HG03139 (cell line): ENCODE data around the gene TRIO.

ENCODE experiments used
- ATAC-seq: cut with Tn5 transposase; IDR thresholded peaks from one replicate; pipeline ENCODE4 v1.9.1; 2021; ENCODE audit not compliant: unreplicated experiment

TRIO gene

GRCh38 chr5:14310901-14311300 lies 167.8 kb downstream of the TRIO start:
- no peak for ATAC-seq

GRCh38 chr5:14313986-14314690 lies 171.0 kb downstream of the TRIO start:
- ATAC-seq, result no peak

GRCh38 chr5:14316471-14316870 lies 173.3 kb downstream of the TRIO start:
- ATAC-seq, result no peak

- no peak for ATAC-seq
These were observed 176.0 kb downstream of the TRIO start for GRCh38 chr5:14319102-14319501.

GRCh38 chr5:14321936-14322335 lies 178.8 kb downstream of the TRIO start:
- ATAC-seq, result no peak

- no peak for ATAC-seq
These were observed 179.5 kb downstream of the TRIO start for GRCh38 chr5:14322437-14323187.

- no peak for ATAC-seq
These were observed 180.3 kb downstream of the TRIO start for GRCh38 chr5:14323466-14323865.

GRCh38 chr5:14325369-14325768 lies 182.2 kb downstream of the TRIO start:
- ATAC-seq, result no peak

- ATAC-seq, result no peak
These were observed 183.1 kb downstream of the TRIO start for GRCh38 chr5:14326035-14326903.

- ATAC-seq, result no peak
These were observed 184.5 kb downstream of the TRIO start for GRCh38 chr5:14327624-14328023.

- no peak for ATAC-seq
These were observed 185.0 kb downstream of the TRIO start for GRCh38 chr5:14328144-14328543.

- no peak for ATAC-seq
These were observed 187.1 kb downstream of the TRIO start for GRCh38 chr5:14330291-14330690.

- ATAC-seq, result no peak
These were observed 187.7 kb downstream of the TRIO start for GRCh38 chr5:14330729-14331385.

- ATAC-seq, result peak; percentile 69
These were observed 188.2 kb downstream of the TRIO start for GRCh38 chr5:14331386-14331781.

- no peak for ATAC-seq
These were observed 189.0 kb downstream of the TRIO start for GRCh38 chr5:14332038-14332631.

GRCh38 chr5:14332746-14333145 lies 189.6 kb downstream of the TRIO start:
- no peak for ATAC-seq

- no peak for ATAC-seq
These were observed 194.5 kb downstream of the TRIO start for GRCh38 chr5:14337593-14337992.

GRCh38 chr5:14339468-14339867 lies 196.3 kb downstream of the TRIO start:
- no peak for ATAC-seq

GRCh38 chr5:14341571-14342230 lies 198.6 kb downstream of the TRIO start:
- ATAC-seq, result no peak

- ATAC-seq, result peak; percentile 83
These were observed 199.2 kb downstream of the TRIO start for GRCh38 chr5:14342306-14342705.
